Caco-2 (cell line): ENCODE results near the gene MACROD1. TPM values are rescaled to one million over a fixed set of nuclear protein-coding genes. Genes with fewer than 3 reads are reported as not detected.

Experiments
- BruUV-seq: library from RNA; stranded (reverse); fragments of 400-500 nt; replicated peaks from 2 replicates; lab custom pipeline; 2021; lab: Mats Ljungman, UMichigan
- CTCF ChIA-PET: fragments of 300-600 bp; sonication (Branson Sonifier 250); formaldehyde crosslinking; loops from one replicate; lab custom pipeline; 2022; ENCODE audit warnings: antibody characterized with exemption; lab: Charles Lee
- POLR2A ChIA-PET: fragments of 300-600 bp; sonication (Branson Sonifier 250); formaldehyde crosslinking; loops from one replicate; lab custom pipeline; 2022; ENCODE audit warnings: antibody characterized with exemption; lab: Charles Lee
- DNase-seq, 2 experiments: peaks; one replicate each; pipeline versions ENCODE4 v3.0.0 to v3.0.0-alpha.2; 2020 to 2022
- H3K27me3 ChIP-seq: replicated peaks from 2 replicates; pipeline ENCODE4 v1.6.0; 2011; ENCODE audit warnings: low read length; ENCODE audit not compliant: control insufficient read depth, insufficient read depth
- H3K36me3 ChIP-seq: 2 replicates; pipeline ENCODE4 v1.5.1; 2011; ENCODE audit warnings: low read length; ENCODE audit not compliant: control insufficient read depth, insufficient read depth
- H3K4me1 ChIP-seq: fragments of 250-450 bp; sonication (Bioruptor Pico); 2 replicates; pipeline ENCODE4 v1.5.1; 2020; ENCODE audit warnings: mild to moderate bottlenecking
- H3K4me3 ChIP-seq: 2 replicates; pipeline ENCODE4 v1.5.1; 2011; ENCODE audit warnings: low read depth, mild to moderate bottlenecking, control low read depth, low read length
- H3K9me3 ChIP-seq: fragments of 250-450 bp; sonication (Bioruptor Pico); 2 replicates; pipeline ENCODE4 v1.5.1; 2020; ENCODE audit warnings: mild to moderate bottlenecking, moderate library complexity
- H3K27ac Mint-ChIP-seq: one replicate; pipeline ENCODE4 v1.8.0; 2022; ENCODE audit warnings: mixed read lengths; ENCODE audit not compliant: unreplicated experiment
- H3K27me3 Mint-ChIP-seq: one replicate; pipeline ENCODE4 v1.8.0; 2022; ENCODE audit warnings: mixed read lengths; ENCODE audit not compliant: insufficient read depth, unreplicated experiment
- H3K36me3 Mint-ChIP-seq: one replicate; pipeline ENCODE4 v1.8.0; 2022; ENCODE audit warnings: mild to moderate bottlenecking, mixed read lengths; ENCODE audit not compliant: insufficient read depth, unreplicated experiment
- H3K4me1 Mint-ChIP-seq: one replicate; pipeline ENCODE4 v1.8.0; 2022; ENCODE audit warnings: low read depth, mixed read lengths; ENCODE audit not compliant: unreplicated experiment
- H3K4me3 Mint-ChIP-seq: one replicate; pipeline ENCODE4 v1.8.0; 2022; ENCODE audit warnings: mild to moderate bottlenecking, moderate library complexity, mixed read lengths; ENCODE audit not compliant: unreplicated experiment
- H3K9me3 Mint-ChIP-seq: one replicate; pipeline ENCODE4 v1.8.0; 2022; ENCODE audit warnings: mixed read lengths; ENCODE audit not compliant: unreplicated experiment
- CTCF ChIP-seq, 2 experiments: fragments of 200-600 bp in 1 of 2; IDR thresholded peaks; 1 replicate in 1 of 2; 2 replicates in 1 of 2; pipeline versions ENCODE4 v1.5.1 to v1.8.0; 2011 to 2022; ENCODE audit warnings: antibody characterized with exemption in 1 of 2, control low read depth in 1 of 2, inconsistent platforms in 1 of 2, low read depth in 1 of 2, low read length in 1 of 2, mild to moderate bottlenecking in 1 of 2, moderate library complexity in 1 of 2; ENCODE audit not compliant: insufficient read depth in 1 of 2, severe bottlenecking in 1 of 2, unreplicated experiment in 1 of 2
- intact Hi-C: fragments of 100-400 bp; cut with micrococcal nuclease; formaldehyde crosslinking; loops from one replicate; pipeline ENCODE4 v1.10.0; 2022; ENCODE audit not compliant: unreplicated experiment
- total RNA-seq: library from RNA; stranded (reverse); gene quantifications from 2 replicates; pipeline ENCODE4 v1.2.3, GENCODE V29; 2022

MACROD1 gene
- total RNA-seq, 1 experiment from 2014 or later = 29.6 TPM

DNA sequence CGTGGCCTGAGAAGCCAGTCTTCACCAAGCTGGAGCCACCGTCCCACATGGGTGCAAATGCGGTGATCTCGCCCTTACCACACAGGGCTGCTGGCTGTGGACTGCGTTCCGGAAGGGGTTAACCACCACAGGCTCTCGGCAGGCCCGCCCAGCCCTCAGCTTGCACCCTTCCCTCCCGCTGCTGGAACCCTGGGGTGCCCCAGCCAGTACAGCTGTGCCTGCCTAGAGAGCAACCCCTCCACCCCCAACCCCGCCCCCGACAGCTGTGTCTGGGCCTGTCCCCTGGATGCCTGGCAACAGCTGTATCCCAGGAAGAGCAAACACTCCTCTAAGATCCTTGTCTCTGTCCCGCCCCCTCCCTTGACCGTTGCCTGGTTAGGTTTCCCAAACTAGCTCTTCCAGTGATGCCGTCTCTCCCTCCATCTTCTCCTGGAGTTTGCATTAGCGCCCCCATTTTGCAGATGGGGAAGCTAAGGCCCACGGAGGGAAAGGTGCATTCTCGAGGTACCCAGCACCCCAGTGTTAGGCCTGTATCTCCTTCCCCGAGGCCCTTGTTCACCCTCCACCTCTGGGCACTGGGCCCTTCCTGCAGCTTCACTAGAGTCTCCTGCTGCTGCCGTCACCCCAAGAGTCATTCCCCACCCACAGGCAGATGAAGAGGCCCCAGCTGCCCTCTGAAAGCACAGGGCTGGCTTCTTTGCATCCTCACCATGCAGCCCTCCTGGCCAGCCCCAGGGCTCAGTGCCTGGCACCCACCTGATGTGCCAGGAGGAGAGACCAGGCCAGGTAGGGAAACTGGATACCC, 204.1 kb downstream of the MACROD1 start:
- H3K27me3 ChIP-seq = no peaks in the 10 kb centered on the region
- no peaks in the 10 kb centered on the region for H3K4me1 Mint-ChIP-seq
- H3K4me1 ChIP-seq = no peaks in the 10 kb centered on the region
- ChIA-PET CTCF (interaction anchor here (1.0 to 1.8 kb wide), 2 partner anchors 9 to 16 kb away, joined by 10 to 12 read pairs; no protein-coding TSS in a partner anchor), POLR2A (no interaction called here)
- H3K36me3 Mint-ChIP-seq = peaks cover 6% of the 10 kb centered on the region
- no peaks in the 10 kb centered on the region for H3K27me3 Mint-ChIP-seq
- TF ChIP-seq CTCF (IDR thresholded peaks at IDR 0.05; ENCODE audit: insufficient read depth in 1 of 2, low read depth in 1 of 2, low read length in 1 of 2, severe bottlenecking in 1 of 2, unreplicated experiment in 1 of 2) = no peak
- no peak overlapping the region for H3K4me3 ChIP-seq
- no peaks in the 10 kb centered on the region for H3K36me3 ChIP-seq
- BruUV-seq = no TSS peak
- H3K9me3 Mint-ChIP-seq = no peaks in the 10 kb centered on the region
- intact Hi-C loops = no loop called here
- no peak overlapping the region for H3K27ac Mint-ChIP-seq
- no peak overlapping the region for H3K4me3 Mint-ChIP-seq
- H3K9me3 ChIP-seq = no peaks in the 10 kb centered on the region
- DNase-seq = peak; percentile 64 to 65

DNA sequence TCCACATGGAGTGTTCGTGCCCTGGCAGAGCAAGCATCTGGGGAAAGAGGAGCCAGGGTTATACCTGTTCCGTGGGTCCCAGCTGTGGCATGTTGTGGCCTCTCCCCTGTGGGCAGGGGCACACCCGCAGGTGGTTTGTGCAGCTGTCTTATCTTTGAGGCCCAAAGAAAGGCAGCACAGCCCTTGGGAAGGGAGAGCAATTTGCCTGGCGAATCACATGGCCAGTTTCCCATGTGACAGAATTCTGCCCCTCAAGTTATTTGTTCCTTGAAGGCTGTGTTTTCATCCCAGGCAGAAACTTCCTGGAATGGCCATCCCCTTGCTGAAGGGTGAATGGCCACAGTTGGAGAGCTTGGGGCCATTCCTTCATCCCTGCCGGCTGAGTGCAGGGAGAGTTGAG, 207.9 kb downstream of the MACROD1 start:
- TF ChIP-seq CTCF (IDR thresholded peaks at IDR 0.05; ENCODE audit: insufficient read depth in 1 of 2, low read depth in 1 of 2, low read length in 1 of 2, severe bottlenecking in 1 of 2, unreplicated experiment in 1 of 2) = no peak
- BruUV-seq = no TSS peak
- Histone ChIP-seq H3K4me3 (no peak overlapping the region), H3K9me3 (no peaks in the 10 kb centered on the region), H3K27me3 (no peaks in the 10 kb centered on the region), H3K4me1 (no peaks in the 10 kb centered on the region), H3K36me3 (no peaks in the 10 kb centered on the region)
- Mint-ChIP-seq H3K4me3 (no peak overlapping the region), H3K9me3 (no peaks in the 10 kb centered on the region), H3K27ac (no peak overlapping the region), H3K36me3 (peaks cover 22% of the 10 kb centered on the region), H3K4me1 (no peaks in the 10 kb centered on the region), H3K27me3 (no peaks in the 10 kb centered on the region)
- ChIA-PET POLR2A (no interaction called here), CTCF (interaction anchor here (0.7 to 1.5 kb wide), 3 partner anchors 12 to 86 kb away, joined by 3 to 6 read pairs (median 3); partner anchors contain the start of gene NAA40)
- DNase-seq = no peak
- intact Hi-C loops = no loop called here

DNA sequence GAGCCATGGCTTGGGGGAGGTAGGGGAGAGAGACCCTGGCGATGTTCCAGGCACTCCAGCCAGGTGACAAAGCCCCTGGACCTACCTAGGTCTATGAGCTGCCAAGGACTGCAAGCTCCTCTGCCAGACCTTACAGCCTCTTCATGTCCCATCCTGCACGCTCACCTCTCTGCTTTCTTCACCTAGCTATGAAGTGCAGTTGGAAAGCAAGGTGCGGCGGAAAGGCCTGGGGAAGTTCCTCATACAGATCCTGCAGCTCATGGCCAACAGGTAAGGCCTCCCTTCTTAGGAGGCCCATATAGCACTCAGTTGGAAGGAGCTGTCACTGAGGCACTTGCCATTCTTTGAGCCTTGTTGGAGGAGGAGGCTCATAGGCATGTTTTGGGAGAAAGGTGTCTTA, 213.3 kb downstream of the MACROD1 start:
- no peak for TF ChIP-seq CTCF (IDR thresholded peaks at IDR 0.05; ENCODE audit: insufficient read depth in 1 of 2, low read depth in 1 of 2, low read length in 1 of 2, severe bottlenecking in 1 of 2, unreplicated experiment in 1 of 2)
- no peak for DNase-seq
- intact Hi-C loops = no loop called here
- Histone ChIP-seq H3K4me1 (no peaks in the 10 kb centered on the region), H3K27me3 (no peaks in the 10 kb centered on the region), H3K4me3 (no peak overlapping the region), H3K9me3 (no peaks in the 10 kb centered on the region), H3K36me3 (peaks cover 3% of the 10 kb centered on the region)
- H3K36me3 Mint-ChIP-seq = peaks cover 51% of the 10 kb centered on the region
- BruUV-seq = no TSS peak
- H3K4me3 Mint-ChIP-seq = no peak overlapping the region
- no peaks in the 10 kb centered on the region for H3K27me3 Mint-ChIP-seq
- POLR2A ChIA-PET = no interaction called here
- peaks cover 6% of the 10 kb centered on the region for H3K4me1 Mint-ChIP-seq
- no peak overlapping the region for H3K27ac Mint-ChIP-seq
- no peaks in the 10 kb centered on the region for H3K9me3 Mint-ChIP-seq
- CTCF ChIA-PET = interaction anchor here (0.6 to 1.5 kb wide), 2 partner anchors 49 to 80 kb away, joined by 3 to 4 read pairs; no protein-coding TSS in a partner anchor
